Measurements from ENCODE around the gene CUL4A.

GRCh38 chr13:113207460-113207859 lies 2.0 kb upstream of the CUL4A start:
- TF ChIP-seq KLF1 (tag by site-specific recombination; IDR thresholded peaks at IDR 0.05) (no peak), ZNF626 (tag by site-specific recombination; IDR thresholded peaks at IDR 0.05) (no peak)
- TF ChIP-seq, protein P1, sequence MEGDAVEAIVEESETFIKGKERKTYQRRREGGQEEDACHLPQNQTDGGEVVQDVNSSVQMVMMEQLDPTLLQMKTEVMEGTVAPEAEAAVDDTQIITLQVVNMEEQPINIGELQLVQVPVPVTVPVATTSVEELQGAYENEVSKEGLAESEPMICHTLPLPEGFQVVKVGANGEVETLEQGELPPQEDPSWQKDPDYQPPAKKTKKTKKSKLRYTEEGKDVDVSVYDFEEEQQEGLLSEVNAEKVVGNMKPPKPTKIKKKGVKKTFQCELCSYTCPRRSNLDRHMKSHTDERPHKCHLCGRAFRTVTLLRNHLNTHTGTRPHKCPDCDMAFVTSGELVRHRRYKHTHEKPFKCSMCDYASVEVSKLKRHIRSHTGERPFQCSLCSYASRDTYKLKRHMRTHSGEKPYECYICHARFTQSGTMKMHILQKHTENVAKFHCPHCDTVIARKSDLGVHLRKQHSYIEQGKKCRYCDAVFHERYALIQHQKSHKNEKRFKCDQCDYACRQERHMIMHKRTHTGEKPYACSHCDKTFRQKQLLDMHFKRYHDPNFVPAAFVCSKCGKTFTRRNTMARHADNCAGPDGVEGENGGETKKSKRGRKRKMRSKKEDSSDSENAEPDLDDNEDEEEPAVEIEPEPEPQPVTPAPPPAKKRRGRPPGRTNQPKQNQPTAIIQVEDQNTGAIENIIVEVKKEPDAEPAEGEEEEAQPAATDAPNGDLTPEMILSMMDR (tag by site-specific recombination; IDR thresholded peaks at IDR 0.05) = no peak
